ENCODE results near the gene HMCN2.

Gene HMCN2

DNA sequence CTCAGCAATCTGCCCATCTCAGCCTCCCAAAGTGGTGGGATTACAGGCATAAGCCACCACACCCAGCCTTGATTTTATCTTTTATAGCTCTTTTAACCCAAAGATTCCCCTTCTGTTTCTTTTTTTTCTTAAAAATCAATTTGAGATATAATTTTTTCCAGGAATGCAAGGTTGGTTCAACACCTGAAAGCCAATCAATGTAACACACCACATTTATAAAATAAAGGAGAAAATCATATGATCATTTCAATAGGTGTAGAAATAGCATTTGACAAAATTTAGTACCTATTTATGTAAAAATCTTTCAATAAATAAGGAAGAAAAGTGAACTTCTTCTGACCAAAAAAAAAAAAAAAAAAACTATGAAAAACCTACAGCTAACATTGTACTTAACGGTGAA lies 175.5 kb downstream of the HMCN2 start:
- DNase-seq (ENCODE audit: low read depth in 1 of 2, low spot score in 1 of 2), result no peak
- no peak for TF ChIP-seq JUND (IDR thresholded peaks at IDR 0.05; ENCODE audit: low read depth)
- in situ Hi-C loops (cut with HindIII; ENCODE audit: low pct_unique_long_range_greater_than_20kb, low sequenced_read_pairs), result no loop called here

DNA sequence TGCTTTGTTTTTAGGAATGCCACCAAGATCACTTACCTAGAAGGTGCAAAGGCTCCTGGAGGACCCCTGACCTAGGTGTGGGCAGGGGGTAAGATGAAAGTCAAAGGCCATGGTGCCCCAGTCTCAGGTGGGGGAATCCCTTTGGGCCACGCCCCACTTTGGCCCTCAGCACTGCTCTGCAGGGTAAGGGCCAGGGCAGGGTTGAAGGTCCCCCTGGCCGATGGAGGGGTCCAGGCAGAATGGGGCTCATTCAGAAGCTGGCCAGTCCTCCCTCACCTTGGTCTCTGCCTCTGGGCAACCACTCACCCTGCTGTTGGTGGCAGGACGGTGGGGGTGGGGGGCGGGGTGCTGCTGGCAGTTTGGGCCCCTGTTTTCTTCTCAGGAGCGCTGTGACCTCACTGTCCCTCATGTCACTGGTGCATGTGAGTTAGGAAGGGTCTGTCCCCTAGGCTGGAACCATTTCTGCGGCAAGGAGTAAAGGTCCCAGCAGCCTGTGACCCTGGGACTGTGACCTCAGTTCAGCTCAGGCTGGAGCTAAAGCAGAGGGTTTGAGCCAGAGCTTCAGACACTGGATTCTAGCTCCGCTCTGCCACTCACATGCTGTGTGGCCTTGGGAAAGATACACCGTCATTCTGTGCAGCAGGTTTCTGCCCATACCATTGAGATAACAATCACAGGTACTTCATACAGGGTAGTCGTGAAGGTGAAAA lies 177.3 kb downstream of the HMCN2 start:
- no peak for DNase-seq (ENCODE audit: low read depth in 1 of 2, low spot score in 1 of 2)
- in situ Hi-C loops (cut with HindIII; ENCODE audit: low pct_unique_long_range_greater_than_20kb, low sequenced_read_pairs), result no loop called here
- no peak for TF ChIP-seq JUND (IDR thresholded peaks at IDR 0.05; ENCODE audit: low read depth)

DNA sequence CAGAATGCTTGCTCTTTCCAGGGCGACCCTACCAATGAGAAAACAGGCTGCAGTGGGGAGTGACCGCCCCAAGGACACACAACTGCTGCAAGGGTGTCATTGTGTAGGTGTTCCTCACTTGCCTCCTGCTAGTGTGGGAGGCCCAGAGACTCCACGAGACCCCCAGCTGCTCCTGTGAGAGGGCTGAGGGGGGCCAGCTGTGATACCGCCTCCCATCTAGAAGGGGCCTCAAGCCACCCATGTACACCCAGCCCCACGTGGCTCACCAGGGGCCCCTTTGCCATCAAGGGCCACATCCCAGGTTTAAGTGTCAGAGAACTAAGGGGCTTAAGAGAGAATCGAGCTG lies 177.9 kb downstream of the HMCN2 start:
- DNase-seq (ENCODE audit: low read depth in 1 of 2, low spot score in 1 of 2), result no peak
- in situ Hi-C loops (cut with HindIII; ENCODE audit: low pct_unique_long_range_greater_than_20kb, low sequenced_read_pairs), result no loop called here
- no peak for TF ChIP-seq JUND (IDR thresholded peaks at IDR 0.05; ENCODE audit: low read depth)

DNA sequence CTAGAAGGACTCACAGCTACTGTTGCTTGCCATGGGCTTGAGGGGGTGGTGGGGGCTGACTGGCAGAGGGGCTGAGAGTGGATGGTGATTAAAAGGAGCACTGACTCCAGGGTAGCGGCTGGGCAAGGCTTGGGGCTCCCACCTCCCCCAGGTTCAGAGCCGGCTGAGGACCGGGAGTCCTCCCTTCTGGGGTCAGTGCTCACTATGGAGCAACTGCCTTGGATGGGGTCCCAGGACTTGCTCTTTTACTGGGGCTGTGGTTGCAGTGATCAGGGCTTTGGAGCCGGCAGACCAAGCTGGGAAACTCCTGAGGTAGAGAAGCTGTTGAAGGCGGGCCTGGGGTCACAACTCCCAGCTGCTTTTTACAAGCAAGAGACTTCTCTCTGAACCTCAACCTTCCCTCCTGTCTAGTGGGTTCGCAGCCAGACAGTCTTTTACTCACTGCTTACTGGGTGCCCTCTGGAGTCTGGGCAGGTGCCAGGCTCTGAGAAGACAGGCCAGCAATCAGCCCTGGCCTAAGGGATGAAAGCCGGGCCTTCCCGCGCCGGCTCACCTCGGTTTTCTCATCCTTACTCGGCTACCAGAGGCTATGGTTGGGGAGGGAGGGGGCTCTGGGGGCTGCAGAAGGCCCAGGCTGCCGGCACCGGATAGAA lies 178.4 kb downstream of the HMCN2 start:
- in situ Hi-C loops (cut with HindIII; ENCODE audit: low pct_unique_long_range_greater_than_20kb, low sequenced_read_pairs), result no loop called here
- TF ChIP-seq JUND (IDR thresholded peaks at IDR 0.05; ENCODE audit: low read depth), result no peak

DNA sequence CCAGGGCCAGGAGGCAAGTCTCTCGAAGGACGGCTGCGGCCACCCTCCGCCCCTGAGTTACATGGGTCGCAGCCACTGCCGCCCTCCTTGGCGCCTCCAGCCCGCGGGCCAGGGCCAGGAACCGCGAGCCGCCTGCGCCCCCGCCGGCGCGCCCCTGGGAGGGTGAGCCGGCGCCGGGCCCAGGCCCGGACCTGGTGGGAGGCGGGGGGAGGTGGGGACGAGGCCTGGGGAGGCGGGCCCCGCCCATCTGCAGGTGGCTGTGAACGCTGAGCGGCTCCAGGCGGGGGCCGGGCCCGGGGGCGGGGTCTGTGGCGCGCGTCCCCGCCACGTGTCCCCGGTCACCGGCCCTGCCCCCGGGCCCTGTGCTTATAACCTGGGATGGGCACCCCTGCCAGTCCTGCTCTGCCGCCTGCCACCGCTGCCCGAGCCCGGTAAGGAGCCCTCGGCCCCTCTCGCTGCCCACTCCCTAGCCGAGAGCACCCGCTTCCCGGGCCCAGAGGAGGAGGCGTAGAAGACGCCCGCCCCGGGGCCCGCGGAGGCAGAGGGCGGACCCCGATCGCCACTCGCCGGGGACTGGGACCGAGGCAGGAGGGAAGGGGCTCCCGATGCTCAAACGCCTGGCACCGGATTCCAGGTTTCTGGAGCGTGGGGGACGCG lies 179.1 kb downstream of the HMCN2 start, which contains the start of gene ASS1:
TSS of gene ASS1 (plus strand) at position 397 of the 657 bp plus-strand sequence. CDS start 7,268 bp downstream, outside the sequence.
- TF ChIP-seq JUND (IDR thresholded peaks at IDR 0.05; ENCODE audit: low read depth), result no peak
- in situ Hi-C loops (cut with HindIII; ENCODE audit: low pct_unique_long_range_greater_than_20kb, low sequenced_read_pairs), result no loop called here
- peak; percentile 91 to 95 for DNase-seq (ENCODE audit: low read depth in 1 of 2, low spot score in 1 of 2)

More for the DNA sequence above, 178.4 kb downstream of the HMCN2 start:
- no peak for DNase-seq (ENCODE audit: low read depth in 1 of 2, low spot score in 1 of 2)

DNA sequence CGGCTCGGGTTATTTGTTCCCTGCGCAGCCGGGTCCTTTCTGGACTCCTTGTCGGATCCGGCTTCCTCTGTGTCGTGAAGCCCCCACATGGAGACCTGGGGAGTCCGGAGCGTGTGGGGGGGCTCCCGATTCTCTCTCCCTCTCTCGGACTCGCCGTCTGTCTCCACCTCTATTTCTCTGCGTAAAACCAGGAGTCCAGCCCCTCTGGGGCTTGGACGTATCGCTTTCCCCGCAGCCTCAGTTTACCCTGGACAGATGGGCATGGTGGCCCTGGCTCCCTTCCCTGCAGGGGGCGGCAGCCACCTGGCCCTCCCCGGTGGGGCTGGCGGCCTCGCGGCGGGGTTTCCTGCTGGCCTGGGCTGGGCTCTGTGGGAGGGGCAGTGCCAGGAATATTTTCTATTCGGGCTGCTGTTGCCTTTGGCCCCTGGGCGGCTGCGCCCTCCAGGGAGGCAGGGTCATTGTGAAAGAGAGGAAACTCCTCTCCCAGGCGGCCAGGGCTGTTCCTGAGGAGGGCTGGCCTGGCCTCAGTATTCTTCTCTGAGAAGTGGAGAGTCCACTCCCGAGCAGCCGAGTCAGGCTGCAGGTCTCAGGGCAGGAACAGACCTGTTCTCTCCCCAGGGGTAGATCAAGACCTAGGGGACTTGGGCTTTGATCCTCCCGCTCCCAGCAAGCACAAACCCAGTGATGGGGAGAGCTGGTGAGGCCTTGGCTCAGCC lies 179.9 kb downstream of the HMCN2 start:
- TF ChIP-seq JUND (IDR thresholded peaks at IDR 0.05; ENCODE audit: low read depth), result no peak
- in situ Hi-C loops (cut with HindIII; ENCODE audit: low pct_unique_long_range_greater_than_20kb, low sequenced_read_pairs), result no loop called here

DNA sequence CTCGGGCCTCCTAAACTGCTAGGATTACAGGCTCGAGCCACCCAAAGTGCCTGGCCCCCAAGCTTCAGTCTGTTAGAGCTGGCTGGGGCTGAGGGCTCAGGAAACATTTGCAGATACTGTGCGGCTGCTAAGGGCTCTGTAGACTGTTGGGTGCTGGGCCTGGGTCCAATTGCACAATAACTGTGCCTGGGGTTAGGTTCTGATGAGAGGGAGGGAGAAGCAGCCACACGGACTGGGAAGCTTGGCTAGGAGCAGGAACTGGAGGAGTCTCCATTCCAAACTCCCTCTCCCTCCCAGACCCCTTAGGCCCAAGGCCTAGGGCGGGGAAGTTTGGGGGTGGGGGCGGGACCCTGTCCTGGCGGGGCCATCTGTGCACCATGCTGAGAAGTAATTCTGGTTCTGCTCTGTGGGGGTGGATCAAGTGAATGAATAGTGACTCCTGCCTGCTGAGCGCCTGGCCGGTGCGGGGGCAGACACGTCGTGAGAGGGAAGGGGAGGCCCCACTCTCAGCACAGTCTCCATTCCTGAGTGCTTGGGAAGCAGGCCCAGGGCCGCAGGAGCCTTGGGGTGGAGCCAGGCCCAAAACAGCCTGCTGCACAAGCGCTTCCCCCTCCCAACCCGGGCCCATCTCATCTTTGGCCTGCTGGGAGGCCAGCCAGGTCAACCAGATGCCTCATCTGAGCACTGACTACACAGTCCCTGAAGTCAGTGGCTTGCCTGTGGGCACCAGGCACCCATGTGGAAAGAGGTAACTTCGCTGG lies 180.7 kb downstream of the HMCN2 start:
- in situ Hi-C loops (cut with HindIII; ENCODE audit: low pct_unique_long_range_greater_than_20kb, low sequenced_read_pairs), result no loop called here
- DNase-seq (ENCODE audit: low read depth in 1 of 2, low spot score in 1 of 2), result peak in 1 of 2 experiments; percentile 58
- TF ChIP-seq JUND (IDR thresholded peaks at IDR 0.05; ENCODE audit: low read depth), result no peak

More for the DNA sequence above, 179.9 kb downstream of the HMCN2 start:
- DNase-seq (ENCODE audit: low read depth in 1 of 2, low spot score in 1 of 2), result peak; percentile 46 to 63

DNA sequence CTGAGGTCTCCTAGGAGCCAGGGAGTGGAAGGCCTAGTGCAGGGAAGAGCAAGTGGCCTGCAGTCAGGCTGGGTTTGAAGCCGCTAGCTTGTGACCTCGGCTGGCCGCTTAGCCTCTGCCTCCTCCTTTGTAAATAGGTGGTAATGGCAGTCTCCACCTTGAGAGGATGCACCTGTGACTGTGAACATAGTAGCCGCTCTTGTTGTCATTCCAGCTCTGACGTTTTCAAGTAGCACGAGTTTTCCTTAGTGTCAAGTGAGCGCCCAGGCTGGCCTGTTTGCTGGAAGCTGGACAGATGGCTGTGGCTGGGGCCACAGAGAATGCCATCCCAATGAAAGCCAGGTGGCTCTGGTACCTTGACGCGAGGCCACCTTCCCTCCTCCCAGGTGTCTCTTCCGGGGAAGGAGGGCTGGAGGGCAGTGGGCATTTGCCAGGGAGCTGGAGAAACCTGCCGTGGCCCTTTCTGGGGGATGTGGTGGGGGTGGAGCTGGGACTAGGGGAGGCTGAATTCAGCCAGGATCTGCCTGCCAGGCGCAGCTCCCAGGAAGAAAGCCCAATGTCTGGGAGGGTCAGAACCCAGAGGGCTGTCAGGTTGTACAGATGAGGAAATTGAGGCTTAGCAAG lies 181.7 kb downstream of the HMCN2 start:
- in situ Hi-C loops (cut with HindIII; ENCODE audit: low pct_unique_long_range_greater_than_20kb, low sequenced_read_pairs), result no loop called here

DNA sequence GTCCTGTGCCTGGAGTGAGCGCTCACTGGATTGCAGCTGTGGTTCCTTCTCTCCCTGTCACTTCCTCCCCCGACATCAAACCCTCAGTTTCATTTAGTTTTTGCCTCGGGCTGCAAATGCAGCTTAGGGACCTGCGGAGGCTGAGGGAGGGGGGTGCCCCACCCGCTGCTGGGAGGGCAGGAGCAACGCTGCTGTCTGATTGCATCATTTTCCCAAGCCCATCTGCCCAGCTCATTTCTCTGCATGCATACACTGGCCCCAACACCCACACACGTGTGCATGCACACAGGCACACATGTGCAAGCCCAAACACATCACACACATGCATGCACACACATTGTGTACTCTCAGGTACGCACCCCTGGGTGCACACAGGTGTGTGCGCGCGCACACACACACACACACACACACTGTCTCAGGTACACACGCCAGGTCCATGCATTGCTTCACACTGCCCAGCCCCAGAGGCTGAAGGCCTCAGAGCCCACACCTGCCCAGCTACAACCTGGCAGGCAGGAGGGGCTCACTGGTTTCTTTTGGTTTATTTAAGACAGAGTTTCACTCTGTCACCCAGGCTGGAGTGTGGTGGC lies 182.6 kb downstream of the HMCN2 start:
- no peak for TF ChIP-seq JUND (IDR thresholded peaks at IDR 0.05; ENCODE audit: low read depth)
- in situ Hi-C loops (cut with HindIII; ENCODE audit: low pct_unique_long_range_greater_than_20kb, low sequenced_read_pairs), result no loop called here
- no peak for DNase-seq (ENCODE audit: low read depth in 1 of 2, low spot score in 1 of 2)

More for the DNA sequence above, 181.7 kb downstream of the HMCN2 start:
- TF ChIP-seq JUND (IDR thresholded peaks at IDR 0.05; ENCODE audit: low read depth), result no peak
- DNase-seq (ENCODE audit: low read depth in 1 of 2, low spot score in 1 of 2), result peak in 1 of 2 experiments; percentile 58

DNA sequence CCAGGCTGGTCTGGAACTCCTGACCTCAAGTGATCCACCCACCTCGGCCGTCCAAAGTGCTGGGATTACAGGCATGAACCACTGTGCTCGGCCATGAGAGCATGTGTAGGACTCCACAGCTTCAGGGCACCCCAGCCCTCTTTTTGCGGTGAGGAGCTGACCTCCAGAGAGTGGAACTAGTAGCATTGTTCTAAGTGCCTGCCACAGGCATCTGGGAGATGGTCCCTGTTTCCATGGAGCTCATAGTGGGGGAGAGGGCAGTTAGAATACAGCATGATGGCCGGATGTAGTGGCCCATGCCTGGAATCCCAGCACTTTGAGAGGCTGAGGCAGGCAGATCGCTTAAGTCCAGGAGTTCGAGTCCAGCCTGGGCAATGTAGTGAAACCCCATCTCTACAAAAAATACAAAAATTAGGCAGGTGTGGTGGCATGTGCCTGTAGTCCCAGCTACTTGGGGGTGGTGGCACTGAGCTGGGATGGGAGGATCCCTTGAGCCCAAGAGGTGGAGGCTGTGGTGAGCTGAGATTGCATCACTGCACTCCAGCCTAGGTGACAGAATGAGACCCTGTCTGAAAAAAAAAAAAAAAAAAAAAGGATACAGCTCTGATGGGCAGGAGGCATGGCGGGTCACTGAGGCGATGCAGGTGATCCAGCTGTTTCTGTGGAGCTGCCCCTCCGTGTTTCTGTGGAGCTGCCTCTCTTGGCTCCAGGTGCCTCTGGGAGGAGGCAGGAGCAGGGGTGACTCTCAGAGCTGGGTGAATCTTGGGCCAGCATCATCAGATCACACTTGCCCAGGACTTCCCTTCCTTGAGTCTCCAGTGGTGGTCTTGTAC lies 183.4 kb downstream of the HMCN2 start:
- in situ Hi-C loops (cut with HindIII; ENCODE audit: low pct_unique_long_range_greater_than_20kb, low sequenced_read_pairs), result no loop called here
- TF ChIP-seq JUND (IDR thresholded peaks at IDR 0.05; ENCODE audit: low read depth), result no peak

More for the DNA sequence above, 183.4 kb downstream of the HMCN2 start:
- no peak for DNase-seq (ENCODE audit: low read depth in 1 of 2, low spot score in 1 of 2)

Data from T47D (cell line).